Measurements from ENCODE around the gene ANKRD62.
A peak's percentile ranks its signal among the peaks of the same experiment; 100 is the strongest.
"Not testable (repeated sequence)": the region's sequence is repeated elsewhere in the genome, so short reads cannot be mapped to it uniquely, and the experiment has no call there.

The ANKRD62 gene

DNA sequence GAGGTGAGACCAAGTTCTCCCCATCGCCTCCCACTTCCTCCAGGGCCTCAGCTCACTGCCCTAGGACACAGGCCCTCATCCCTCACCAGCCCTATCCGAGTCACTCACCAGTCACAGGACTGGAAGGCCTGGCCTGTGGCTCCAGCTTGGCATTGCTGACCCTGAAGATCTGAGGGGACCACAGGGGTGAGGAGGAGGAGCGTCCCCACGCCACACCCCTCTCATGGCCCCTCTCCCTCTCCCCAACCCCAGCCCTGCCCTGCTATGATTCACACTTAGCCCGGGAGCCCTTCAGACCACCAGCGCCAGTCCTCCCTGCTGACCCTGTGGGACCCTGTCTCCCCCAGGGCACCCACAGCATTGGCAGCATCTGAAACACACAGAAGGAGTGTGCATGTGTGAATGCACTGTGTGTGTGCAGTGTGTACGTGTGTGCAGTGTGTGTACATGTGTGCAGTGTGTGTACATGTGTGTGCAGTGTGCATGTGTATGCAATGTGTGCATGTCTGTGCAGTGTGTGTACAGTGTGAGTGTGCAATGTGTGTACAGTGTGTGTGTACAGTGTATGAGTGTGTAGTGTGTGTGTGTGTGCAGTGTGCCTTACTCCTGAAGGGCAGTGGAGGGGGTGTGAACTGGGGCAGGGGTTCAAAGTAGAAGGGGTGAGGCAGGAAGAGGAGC, 29.4 kb upstream of the ANKRD62 start:
- no peak overlapping the region for H3K4me3 ChIP-seq (ENCODE audit: low read length)
- no peak for DNase-seq (ENCODE audit: low read depth, low spot score)

DNA sequence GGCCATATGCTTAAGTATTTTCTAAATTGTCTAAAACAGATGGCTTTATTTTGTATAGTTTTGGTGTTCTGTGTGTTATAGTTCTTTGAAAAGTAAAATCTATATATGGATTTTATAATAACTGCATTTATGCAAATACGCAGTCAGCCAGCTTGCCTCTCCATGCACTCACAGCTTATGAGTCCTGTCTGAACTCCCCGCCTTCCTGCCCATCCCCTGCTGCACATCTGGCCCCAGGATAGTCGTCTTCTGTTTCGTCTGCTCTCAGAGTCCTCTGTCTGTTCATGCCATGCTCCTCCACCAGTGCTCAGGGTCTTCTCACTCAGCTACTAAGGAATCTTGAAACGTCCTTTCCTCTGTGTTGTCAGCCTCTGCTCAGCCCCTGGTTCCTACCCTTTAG, 28.2 kb upstream of the ANKRD62 start:
- H3K4me3 ChIP-seq (ENCODE audit: low read length) = no peak overlapping the region

GRCh38 chr18:12066910-12067511, 26.6 kb upstream of the ANKRD62 start:
- H3K4me3 ChIP-seq (ENCODE audit: low read length) = no peak overlapping the region
- no peak for DNase-seq (ENCODE audit: low read depth, low spot score)

More for the DNA sequence above, 28.2 kb upstream of the ANKRD62 start:
- DNase-seq (ENCODE audit: low read depth, low spot score) = no peak

DNA sequence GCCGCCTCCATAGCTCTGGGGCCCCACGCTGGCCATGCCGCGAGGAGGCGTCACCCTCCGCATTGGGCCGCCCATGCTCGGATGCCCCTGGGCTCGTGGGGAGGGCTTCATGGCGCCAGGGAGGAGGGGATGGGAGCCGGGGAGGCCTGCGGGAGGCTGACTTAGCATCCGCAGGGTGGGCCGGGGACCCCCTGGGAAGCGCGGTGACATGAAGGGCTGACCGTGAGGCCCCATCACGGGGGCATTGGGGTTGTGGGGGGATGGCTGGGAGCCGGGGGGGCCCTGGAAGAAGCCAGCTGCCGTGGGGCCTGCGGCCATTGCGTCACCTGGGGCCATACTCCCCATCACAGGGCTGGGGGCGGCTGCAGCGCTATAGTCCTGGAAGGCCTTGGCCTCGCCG, 26.0 kb upstream of the ANKRD62 start:
- DNase-seq (ENCODE audit: low read depth, low spot score) = no peak
- H3K4me3 ChIP-seq (ENCODE audit: low read length) = no peak overlapping the region

DNA sequence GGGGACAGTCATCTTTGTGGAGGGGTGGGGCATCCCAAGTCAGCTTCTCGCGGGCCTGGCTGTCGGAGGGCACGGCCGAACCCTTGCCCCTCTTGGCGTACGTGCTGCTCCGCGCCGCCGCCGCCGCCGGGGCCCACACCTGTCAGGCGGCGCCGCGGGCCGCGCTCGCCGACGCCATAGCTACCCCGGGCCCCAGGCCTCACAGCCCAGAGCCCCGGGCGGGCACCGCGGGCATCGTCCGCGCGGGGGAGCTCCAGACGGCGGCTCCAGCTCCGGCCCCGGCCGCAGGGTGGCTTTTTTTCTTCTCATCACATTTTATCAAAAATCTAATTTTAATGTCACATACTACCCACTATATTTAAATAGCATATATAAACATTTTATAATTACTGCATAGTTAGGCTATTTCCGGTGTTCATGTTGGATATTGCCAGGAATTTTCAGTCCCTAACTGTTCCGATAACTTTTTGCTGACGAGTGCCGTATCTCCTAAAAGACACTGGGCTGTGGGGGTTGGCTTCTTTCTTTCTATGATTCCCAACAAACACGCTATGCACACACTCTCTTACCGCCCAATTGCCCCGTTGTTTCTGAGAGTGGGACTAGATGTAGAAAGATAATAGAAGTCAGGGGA, 25.2 kb upstream of the ANKRD62 start:
- H3K4me3 ChIP-seq (ENCODE audit: low read length); DNase-seq (ENCODE audit: low read depth, low spot score): not testable (repeated sequence)

GRCh38 chr18:12068950-12069320, 24.7 kb upstream of the ANKRD62 start:
- no peak for DNase-seq (ENCODE audit: low read depth, low spot score)
- no peak overlapping the region for H3K4me3 ChIP-seq (ENCODE audit: low read length)

DNA sequence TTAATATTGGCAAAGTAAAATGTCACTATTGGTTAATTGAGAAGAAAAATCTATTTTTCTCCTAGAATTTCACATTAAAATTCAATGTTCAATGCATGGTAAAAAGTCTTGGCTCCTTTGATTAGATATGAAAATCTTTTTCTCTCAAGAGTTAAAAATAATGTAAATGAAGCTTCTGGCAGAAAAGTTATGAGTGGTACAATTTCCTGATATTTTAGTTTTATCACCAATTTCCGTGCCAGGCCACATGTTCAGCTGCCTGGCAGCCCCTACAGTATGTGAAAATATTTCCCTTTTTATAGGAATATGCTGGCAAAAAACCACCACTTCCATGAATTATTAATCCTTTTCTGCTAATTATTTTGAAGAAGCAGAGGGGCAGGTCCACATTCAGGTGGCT, 22.6 kb upstream of the ANKRD62 start:
- DNase-seq (ENCODE audit: low read depth, low spot score); H3K4me3 ChIP-seq (ENCODE audit: low read length): not testable (repeated sequence)

DNA sequence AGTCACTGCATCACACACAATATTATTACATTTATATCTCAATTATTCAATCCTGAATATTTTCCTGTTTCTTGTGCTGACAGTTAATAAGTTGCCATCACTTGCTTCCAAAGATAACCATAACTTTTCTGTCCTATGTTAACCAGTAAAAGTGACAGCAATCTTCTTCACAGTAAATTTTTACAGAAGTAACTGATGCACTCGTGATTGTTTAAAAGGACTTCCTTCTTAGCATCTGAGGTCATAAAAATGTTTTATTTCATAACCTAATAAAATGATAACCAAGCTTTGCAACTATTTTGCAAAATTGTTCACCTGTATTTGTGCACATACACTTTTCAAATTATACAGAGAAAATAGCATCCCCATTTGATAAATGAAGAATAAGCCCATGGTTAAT, 20.6 kb upstream of the ANKRD62 start:
- no peak overlapping the region for H3K4me3 ChIP-seq (ENCODE audit: low read length)
- no peak for DNase-seq (ENCODE audit: low read depth, low spot score)

DNA sequence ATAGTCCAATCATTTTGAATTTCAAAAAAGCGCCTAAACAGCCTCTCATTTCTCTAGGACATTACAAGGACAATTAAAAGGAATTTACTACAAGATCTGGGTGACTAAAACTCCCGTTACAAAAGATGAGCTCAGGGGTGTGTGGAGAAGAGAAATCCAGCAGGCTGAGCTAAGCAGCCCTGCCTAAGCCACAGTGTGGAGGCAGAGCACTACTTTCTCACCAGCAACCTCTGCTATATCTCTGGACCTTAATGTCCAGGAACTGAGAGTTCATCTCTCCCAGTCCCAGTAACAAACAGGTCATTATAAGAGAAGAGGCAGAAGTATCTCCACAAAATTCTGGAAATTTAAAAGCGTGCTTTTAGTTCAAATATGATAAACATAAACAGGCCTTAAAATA, 18.9 kb upstream of the ANKRD62 start:
- H3K4me3 ChIP-seq (ENCODE audit: low read length) = no peak overlapping the region
- DNase-seq (ENCODE audit: low read depth, low spot score) = no peak

DNA sequence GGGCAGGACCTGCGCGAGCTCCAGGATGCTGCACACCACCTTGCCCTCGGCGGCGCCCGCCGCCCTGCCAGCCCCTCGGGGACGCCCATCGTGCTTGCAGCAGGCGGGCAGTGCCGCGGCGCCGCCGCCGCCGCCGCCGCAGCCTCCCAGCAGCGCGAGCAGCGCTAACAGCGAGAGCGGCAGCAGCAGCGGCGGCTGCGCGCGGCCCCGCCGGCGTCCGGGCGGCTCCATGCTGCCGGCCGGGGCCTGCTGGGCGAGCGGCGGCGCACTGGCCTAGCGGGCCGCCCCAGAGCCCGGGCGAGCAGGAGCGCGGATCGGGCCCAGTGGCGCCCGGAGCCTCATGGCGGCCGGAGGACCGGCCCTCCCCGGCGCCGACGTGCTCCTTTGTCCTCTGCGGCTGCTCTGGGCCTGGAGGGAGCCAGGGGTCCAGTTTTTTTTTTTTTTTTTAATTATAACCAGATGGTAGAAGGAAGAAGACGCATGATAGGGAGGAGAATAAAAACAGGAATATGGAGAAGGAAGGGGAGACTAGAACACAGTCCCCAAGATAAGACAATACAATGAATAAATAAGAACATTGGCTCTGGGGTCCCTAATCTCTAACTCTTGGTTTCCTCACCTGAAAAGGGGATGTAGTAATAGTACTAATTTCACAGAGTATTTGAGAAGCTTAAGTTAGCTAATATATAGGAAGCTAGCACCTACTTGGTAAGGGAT, 17.1 kb upstream of the ANKRD62 start:
- H3K4me3 ChIP-seq (ENCODE audit: low read length) = peak overlapping the region; percentile 18; the same call in 1 of the 2 replicates

DNA sequence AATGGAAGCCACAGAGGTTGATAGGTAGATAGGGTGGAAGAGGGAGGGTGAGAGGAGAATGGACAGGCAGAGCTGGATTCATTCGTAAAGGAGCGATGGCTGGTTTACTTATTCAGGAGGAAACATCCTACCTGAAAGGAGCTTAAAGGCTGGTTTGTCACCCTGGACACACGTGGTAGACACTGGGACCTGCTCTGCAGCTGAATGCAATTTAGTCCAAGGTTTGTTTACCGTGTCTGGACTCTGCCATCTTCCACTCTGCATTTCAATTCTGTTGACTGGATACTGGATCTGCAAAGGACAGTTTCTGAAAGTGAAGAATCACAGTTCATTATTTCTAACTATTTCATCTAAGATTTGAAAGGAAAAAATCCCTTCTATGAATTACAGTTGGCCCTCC, 15.6 kb upstream of the ANKRD62 start:
- H3K4me3 ChIP-seq (ENCODE audit: low read length); DNase-seq (ENCODE audit: low read depth, low spot score): not testable (repeated sequence)

More for the DNA sequence above, 17.1 kb upstream of the ANKRD62 start:
- no peak for DNase-seq (ENCODE audit: low read depth, low spot score)

DNA sequence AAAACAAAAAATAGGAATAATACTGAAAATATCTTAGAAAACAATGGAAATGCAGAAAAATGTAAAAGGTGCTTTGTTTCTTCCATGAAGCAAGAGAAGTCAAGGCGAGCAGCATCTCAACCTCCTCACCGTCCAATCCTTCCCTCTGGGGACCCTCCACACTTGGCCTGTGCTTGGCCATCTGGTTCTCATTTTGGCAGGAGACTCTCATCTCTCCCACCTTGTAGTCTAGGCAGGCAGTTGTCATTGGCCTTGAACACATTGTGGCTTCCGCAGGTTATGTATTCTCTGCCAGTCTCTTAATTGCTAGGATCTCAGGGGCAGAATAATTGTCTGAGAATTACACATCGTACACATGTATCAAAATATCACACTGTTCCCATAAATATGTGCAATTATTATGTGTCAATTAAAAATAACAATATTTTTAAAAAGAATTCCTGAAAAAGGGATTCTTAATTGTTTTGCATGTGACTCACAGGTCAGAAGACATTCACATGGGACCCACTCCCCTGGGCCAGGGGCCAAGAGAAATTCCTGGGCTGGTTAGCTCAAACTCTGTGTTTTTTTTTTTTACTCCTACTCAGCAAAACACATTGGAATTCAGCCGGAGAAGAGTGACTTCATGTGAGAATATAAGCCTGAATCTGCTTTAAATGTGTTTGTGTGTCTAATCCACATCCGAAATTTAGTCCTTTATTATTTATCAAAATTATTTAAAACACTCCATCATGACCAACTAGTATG, 14.0 kb upstream of the ANKRD62 start:
- DNase-seq (ENCODE audit: low read depth, low spot score) = no peak
- H3K4me3 ChIP-seq (ENCODE audit: low read length) = no peak overlapping the region

DNA sequence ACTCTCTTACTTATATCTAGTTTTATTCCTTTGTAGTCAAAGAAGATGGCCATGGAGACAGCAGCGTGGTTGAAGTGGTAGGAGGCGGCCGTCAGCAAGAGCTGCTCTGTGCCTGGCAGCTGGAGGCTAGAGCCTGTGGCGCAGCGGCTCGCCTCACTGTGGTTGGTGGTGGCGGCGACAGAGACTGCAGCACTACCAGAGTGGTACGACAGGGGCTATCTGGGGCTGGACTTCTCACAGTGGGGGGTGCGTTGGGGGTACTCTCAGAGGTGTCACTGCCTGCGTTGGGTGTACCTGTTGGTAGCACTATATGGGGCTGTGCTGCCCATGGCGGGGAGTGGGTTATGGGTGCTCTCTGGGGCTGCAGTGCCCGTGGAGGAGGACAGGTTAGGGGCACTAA, 8.5 kb upstream of the ANKRD62 start:
- no peak for DNase-seq (ENCODE audit: low read depth, low spot score)
- H3K4me3 ChIP-seq (ENCODE audit: low read length) = no peak overlapping the region

DNA sequence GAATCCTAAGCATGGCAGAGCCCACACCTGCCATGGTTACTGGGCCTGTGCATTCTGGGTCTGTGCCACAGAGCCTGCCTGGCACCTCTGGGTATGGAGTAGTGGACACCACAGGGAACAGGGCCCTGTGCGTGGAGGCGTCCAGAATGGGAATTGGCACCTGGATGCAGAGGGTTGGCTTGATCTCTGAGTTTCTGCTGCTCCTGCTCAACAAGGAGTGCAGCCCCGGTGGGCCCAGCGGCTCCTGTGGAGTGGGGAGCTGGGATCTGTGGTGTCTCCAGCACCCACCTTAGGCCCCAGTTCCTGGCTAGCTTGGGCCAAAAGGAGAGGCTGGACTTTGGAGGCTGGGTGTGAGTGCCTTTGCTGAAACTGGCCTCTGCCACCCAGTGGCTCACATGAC, 7.9 kb upstream of the ANKRD62 start:
- DNase-seq (ENCODE audit: low read depth, low spot score) = no peak

GRCh38 chr18:12086249-12086648, 7.4 kb upstream of the ANKRD62 start:
- no peak for DNase-seq (ENCODE audit: low read depth, low spot score)
- H3K4me3 ChIP-seq (ENCODE audit: low read length) = no peak overlapping the region

More for the DNA sequence above, 7.9 kb upstream of the ANKRD62 start:
- no peak overlapping the region for H3K4me3 ChIP-seq (ENCODE audit: low read length)

- H3K4me3 ChIP-seq (ENCODE audit: low read length) = no peak overlapping the region
- DNase-seq (ENCODE audit: low read depth, low spot score) = no peak
Measured at GRCh38 chr18:12086677-12087470, 6.8 kb upstream of the ANKRD62 start.

DNA sequence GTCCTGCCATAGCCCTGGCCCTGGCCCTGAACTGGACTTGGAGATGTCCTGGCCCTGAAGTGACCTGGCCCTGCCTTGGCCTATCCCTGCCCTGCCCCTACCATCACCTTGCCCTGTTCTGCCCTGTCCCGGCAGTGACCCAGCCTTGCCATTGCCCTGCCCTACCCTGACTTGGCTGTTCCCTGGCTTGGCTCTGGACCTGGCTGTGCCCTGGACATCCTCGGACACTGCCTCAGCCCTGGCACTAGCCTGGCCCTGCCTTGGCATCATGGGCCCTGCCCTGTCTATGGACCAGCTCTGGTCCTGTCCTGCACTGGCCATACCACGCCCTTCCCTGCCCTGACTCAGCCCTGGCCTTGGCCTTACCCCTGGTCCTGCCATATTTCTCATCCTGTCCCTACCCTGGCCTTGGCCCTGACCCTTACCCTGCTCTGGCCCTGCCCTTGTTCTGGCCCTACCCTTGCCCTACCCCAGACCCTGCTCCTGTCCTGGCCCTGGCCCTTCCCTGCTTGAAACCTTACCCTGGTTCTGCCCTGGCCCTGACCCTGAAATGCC, 6.1 kb upstream of the ANKRD62 start:
- H3K4me3 ChIP-seq (ENCODE audit: low read length) = no peak overlapping the region
- DNase-seq (ENCODE audit: low read depth, low spot score) = no peak

DNA sequence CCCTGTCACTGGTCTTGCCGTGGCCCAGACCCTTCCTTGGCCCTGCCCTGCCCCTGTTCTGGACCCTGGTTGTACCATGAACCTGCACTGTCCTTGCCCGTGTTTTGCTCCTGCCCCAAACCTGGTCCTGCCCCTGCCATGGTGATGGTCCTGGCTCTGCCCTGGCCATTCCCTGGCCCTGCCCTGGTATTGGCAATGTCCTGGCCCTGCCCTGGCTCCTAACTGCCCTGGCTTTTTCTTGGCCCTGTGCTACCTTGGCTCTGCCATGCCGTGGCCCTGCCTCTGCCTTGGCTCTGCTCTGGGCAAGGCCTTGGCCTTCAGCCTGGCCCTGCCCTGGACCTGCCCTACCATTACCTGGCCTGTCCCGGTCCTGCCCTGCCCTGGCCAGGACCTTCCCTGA, 5.5 kb upstream of the ANKRD62 start:
- no peak overlapping the region for H3K4me3 ChIP-seq (ENCODE audit: low read length)
- DNase-seq (ENCODE audit: low read depth, low spot score) = no peak

Data from Jurkat, Clone E6-1 (cell line).